Mesothelial cell of epicardium (in vitro differentiated cells): ENCODE data around the gene CADPS2. TPM values are rescaled to one million over a fixed set of nuclear protein-coding genes. Genes with fewer than 3 reads are reported as not detected.

Source experiments
- DNase-seq, 2 experiments: peaks; one replicate each; pipeline ENCODE4 v3.0.0; 2021; ENCODE audit warnings: low spot score in 2 of 2; ENCODE audit not compliant: unreplicated experiment in 2 of 2
- H3K27ac Mint-ChIP-seq: 2 replicates; pipeline ENCODE4 v1.8.0; 2021; ENCODE audit warnings: mixed read lengths
- H3K27me3 Mint-ChIP-seq: 2 replicates; pipeline ENCODE4 v1.8.0; 2021; ENCODE audit warnings: low read depth, mixed read lengths
- H3K36me3 Mint-ChIP-seq: 2 replicates; pipeline ENCODE4 v1.8.0; 2021; ENCODE audit warnings: mixed read lengths
- H3K4me1 Mint-ChIP-seq: 2 replicates; pipeline ENCODE4 v1.8.0; 2021; ENCODE audit warnings: mixed read lengths
- H3K4me3 Mint-ChIP-seq: 2 replicates; pipeline ENCODE4 v1.8.0; 2021; ENCODE audit warnings: mild to moderate bottlenecking, moderate library complexity, mixed read lengths
- H3K9me3 Mint-ChIP-seq: 2 replicates; pipeline ENCODE4 v1.8.0; 2021; ENCODE audit warnings: mixed read lengths
- total RNA-seq: library from RNA; stranded (reverse); gene quantifications from 3 replicates; pipeline ENCODE4 v1.2.1, GENCODE V29; 2021
- TF ChIP-seq, protein P1 (sequence below): fragments of 200-600 bp; sonication (generic); IDR thresholded peaks from one replicate; pipeline ENCODE4 v1.5.0; 2021; ENCODE audit warnings: antibody characterized with exemption; ENCODE audit not compliant: unreplicated experiment

Gene CADPS2
- total RNA-seq, 1 donor from 2014 or later, result 2.7 TPM

DNA sequence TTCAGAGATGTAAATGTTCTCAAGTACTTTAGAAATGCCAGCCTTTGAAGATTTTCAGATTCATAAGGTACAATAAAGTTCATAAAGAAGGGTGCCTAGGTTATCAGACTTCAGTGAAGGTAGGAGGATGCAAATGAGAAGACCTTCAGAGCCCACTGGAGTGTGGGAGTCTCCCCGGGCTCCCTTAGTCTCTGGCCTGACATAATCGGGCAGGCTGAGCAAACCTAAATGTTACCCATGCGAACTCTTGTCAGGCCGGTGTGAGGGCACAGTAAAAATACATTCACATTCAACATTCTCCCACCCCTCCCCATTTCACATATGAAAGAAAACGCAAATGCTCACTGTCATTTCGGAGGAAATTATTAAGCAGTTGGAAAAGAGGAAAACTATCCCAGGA is 479.1 kb downstream of the CADPS2 start:
- H3K36me3 Mint-ChIP-seq, result no peaks in the 10 kb centered on the region
- TF ChIP-seq, protein P1, sequence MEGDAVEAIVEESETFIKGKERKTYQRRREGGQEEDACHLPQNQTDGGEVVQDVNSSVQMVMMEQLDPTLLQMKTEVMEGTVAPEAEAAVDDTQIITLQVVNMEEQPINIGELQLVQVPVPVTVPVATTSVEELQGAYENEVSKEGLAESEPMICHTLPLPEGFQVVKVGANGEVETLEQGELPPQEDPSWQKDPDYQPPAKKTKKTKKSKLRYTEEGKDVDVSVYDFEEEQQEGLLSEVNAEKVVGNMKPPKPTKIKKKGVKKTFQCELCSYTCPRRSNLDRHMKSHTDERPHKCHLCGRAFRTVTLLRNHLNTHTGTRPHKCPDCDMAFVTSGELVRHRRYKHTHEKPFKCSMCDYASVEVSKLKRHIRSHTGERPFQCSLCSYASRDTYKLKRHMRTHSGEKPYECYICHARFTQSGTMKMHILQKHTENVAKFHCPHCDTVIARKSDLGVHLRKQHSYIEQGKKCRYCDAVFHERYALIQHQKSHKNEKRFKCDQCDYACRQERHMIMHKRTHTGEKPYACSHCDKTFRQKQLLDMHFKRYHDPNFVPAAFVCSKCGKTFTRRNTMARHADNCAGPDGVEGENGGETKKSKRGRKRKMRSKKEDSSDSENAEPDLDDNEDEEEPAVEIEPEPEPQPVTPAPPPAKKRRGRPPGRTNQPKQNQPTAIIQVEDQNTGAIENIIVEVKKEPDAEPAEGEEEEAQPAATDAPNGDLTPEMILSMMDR, result no peak
- no peak overlapping the region for H3K4me3 Mint-ChIP-seq
- H3K27ac Mint-ChIP-seq, result no peak overlapping the region
- H3K4me1 Mint-ChIP-seq, result peaks cover 3% of the 10 kb centered on the region
- no peak for DNase-seq
- no peaks in the 10 kb centered on the region for H3K27me3 Mint-ChIP-seq
- H3K9me3 Mint-ChIP-seq, result no peaks in the 10 kb centered on the region

DNA sequence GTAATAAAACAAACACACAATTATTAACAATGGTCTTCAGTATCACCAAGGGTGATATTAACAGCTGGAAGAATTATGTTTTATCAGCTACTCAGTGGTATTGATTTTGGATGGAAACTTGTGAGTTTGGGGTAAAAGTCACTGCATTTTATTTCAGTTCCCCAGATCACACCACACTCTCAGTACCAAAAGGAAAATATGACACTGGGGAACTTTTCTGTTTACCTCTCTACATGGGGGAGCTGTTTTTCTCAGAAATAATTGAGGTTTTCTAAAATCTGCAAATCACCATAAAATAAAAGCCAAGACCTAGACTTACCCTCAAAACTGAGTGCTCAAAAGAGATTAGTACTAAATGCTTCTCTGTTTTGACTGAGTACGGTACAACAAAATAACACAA is 483.1 kb downstream of the CADPS2 start:
- no peak overlapping the region for H3K27ac Mint-ChIP-seq
- no peak for DNase-seq
- no peaks in the 10 kb centered on the region for H3K27me3 Mint-ChIP-seq
- H3K36me3 Mint-ChIP-seq, result no peaks in the 10 kb centered on the region
- no peaks in the 10 kb centered on the region for H3K9me3 Mint-ChIP-seq
- TF ChIP-seq, protein P1, result no peak
- no peak overlapping the region for H3K4me3 Mint-ChIP-seq
- peaks cover 6% of the 10 kb centered on the region for H3K4me1 Mint-ChIP-seq

DNA sequence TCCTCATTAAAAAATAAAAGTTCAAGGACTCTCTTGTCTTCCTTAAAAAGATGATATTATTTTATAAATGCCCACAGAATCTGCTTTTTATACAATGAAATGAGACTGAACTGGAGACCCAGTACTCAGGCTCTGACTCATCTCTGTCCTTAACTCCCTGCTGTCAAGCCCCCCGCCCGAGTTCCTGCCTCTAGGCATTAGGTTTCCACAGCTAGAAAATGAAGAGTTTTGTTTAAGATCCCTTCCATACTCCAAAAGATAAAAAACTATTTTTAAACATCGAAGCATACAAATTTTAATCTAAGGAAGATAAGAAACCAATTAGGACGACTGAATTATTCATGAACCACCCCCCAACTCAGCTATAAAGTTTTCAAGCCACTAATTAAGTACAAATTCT is 484.0 kb downstream of the CADPS2 start:
- Mint-ChIP-seq H3K27me3 (no peaks in the 10 kb centered on the region), H3K9me3 (no peaks in the 10 kb centered on the region), H3K27ac (no peak overlapping the region), H3K36me3 (no peaks in the 10 kb centered on the region), H3K4me3 (no peak overlapping the region), H3K4me1 (peaks cover 9% of the 10 kb centered on the region)
- TF ChIP-seq, protein P1, result no peak
- no peak for DNase-seq

DNA sequence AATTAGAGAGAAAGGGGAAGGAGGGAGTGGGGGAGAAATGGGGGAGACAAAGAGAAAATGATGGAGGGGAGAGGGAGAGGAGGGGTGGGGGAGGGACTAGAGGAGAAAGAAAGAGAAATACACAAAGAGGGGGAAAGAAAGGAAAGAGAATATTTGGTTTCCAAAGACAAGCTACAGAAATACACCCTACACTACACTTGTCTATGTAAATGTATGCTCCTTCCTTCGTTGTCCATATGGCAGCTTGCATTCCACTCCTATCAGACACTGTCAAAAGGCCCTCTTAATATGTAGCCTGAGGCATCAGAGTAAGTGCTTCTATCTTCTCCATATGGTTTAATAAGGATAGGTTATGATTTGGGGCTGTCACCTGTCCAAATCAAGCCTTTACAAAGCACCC is 488.9 kb downstream of the CADPS2 start:
- no peaks in the 10 kb centered on the region for H3K9me3 Mint-ChIP-seq
- H3K4me3 Mint-ChIP-seq, result no peak overlapping the region
- H3K27me3 Mint-ChIP-seq, result no peaks in the 10 kb centered on the region
- H3K27ac Mint-ChIP-seq, result no peak overlapping the region
- no peak for DNase-seq
- no peaks in the 10 kb centered on the region for H3K36me3 Mint-ChIP-seq
- TF ChIP-seq, protein P1, result no peak
- peaks cover 8% of the 10 kb centered on the region for H3K4me1 Mint-ChIP-seq

DNA sequence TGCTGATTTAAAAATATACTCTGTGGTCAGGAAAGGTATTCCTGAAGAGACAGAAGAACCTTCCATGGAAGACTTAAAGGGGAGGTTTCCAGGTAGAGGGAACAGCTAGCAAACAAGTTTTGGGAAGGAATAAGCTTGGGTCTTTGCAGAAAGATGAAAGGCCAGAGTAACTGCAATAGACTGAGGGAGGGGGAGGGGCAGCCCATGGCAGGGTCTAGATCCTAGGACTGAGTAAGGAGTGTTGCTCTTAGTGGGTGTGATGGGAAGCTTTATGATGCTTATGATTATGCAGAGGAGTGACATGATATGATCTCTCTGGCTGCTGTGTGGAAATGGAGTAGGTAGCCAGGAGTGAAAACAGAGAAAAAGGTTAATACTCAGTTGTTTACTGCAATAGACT is 491.7 kb downstream of the CADPS2 start:
- H3K4me1 Mint-ChIP-seq, result peaks cover 3% of the 10 kb centered on the region
- H3K27ac Mint-ChIP-seq, result no peak overlapping the region
- TF ChIP-seq, protein P1, result no peak
- no peaks in the 10 kb centered on the region for H3K36me3 Mint-ChIP-seq
- no peak for DNase-seq
- H3K27me3 Mint-ChIP-seq, result no peaks in the 10 kb centered on the region
- H3K9me3 Mint-ChIP-seq, result no peaks in the 10 kb centered on the region
- no peak overlapping the region for H3K4me3 Mint-ChIP-seq

DNA sequence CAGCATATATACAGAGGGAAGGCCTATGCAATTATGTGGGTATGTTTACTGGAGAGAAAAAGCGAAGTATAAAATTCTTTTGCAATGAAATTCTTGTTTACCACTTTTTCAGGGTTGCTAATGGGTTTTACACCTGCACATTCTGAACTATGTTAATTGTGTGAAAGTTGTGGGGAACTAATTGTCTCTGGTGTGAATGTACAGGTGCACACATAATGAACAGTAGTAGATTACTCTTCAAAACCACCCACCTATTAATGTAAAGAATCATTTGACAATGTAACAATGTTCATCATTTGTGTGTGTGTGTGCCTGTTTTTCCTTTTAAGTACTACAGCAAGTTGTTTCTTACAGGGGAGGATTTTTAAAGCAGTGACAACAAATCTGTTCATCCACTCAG is 501.7 kb downstream of the CADPS2 start:
- H3K27me3 Mint-ChIP-seq, result no peaks in the 10 kb centered on the region
- no peak for DNase-seq
- no peak overlapping the region for H3K4me3 Mint-ChIP-seq
- TF ChIP-seq, protein P1, result no peak
- H3K36me3 Mint-ChIP-seq, result no peaks in the 10 kb centered on the region
- peaks cover 6% of the 10 kb centered on the region for H3K9me3 Mint-ChIP-seq
- no peaks in the 10 kb centered on the region for H3K4me1 Mint-ChIP-seq
- no peak overlapping the region for H3K27ac Mint-ChIP-seq
